Sigmoid colon (tissue), 7 donors: ENCODE measurements around the gene TJP1. TPM values are rescaled to one million over a fixed set of nuclear protein-coding genes. Genes with fewer than 3 reads are reported as not detected.

Source experiments
- DNase-seq: peaks from one replicate; pipeline ENCODE4 v3.0.0-alpha.2; 2019
- H3K27ac ChIP-seq, 4 donors: fragments of 200-600 bp; sonication (generic); one replicate each; pipeline ENCODE4 v1.5.1; 2016 to 2019; ENCODE audit warnings: mild to moderate bottlenecking in 1 of 4
- H3K27me3 ChIP-seq, 3 donors: fragments of 200-600 bp; sonication (generic); one replicate each; pipeline ENCODE4 v1.5.1; 2019; ENCODE audit warnings: mild to moderate bottlenecking in 1 of 3
- H3K36me3 ChIP-seq, 4 donors: fragments of 200-600 bp; sonication (generic); one replicate each; pipeline ENCODE4 v1.5.1; 2016 to 2019
- H3K4me1 ChIP-seq, 4 donors: fragments of 200-600 bp; sonication (generic); one replicate each; pipeline ENCODE4 v1.5.1; 2017 to 2019
- H3K4me3 ChIP-seq, 4 donors: fragments of 200-600 bp; sonication (generic); one replicate each; pipeline ENCODE4 v1.5.1; 2017 to 2019; ENCODE audit warnings: mild to moderate bottlenecking in 2 of 4, moderate library complexity in 1 of 4
- H3K9me3 ChIP-seq, 4 donors: fragments of 200-600 bp in 3 of 4; sonication (generic) in 3 of 4; one replicate each; pipeline versions ENCODE4 v1.5.1 to v1.6.1; 2013 to 2019
- EP300 ChIP-seq, 4 donors: sonication (generic); formaldehyde crosslinking; IDR thresholded peaks; one replicate each; pipeline ENCODE4 v1.6.1; 2017; ENCODE audit warnings: antibody characterized with exemption in 4 of 4
- POLR2A ChIP-seq, 2 donors: fragments of 450-650 bp; IDR thresholded peaks; one replicate each; pipeline ENCODE4 v1.6.1; 2016; ENCODE audit warnings: antibody characterized with exemption in 2 of 2, mild to moderate bottlenecking in 2 of 2, moderate library complexity in 2 of 2
- POLR2AphosphoS5 ChIP-seq, 4 donors: sonication (generic); formaldehyde crosslinking; IDR thresholded peaks; one replicate each; pipeline ENCODE4 v1.6.1; 2017; ENCODE audit warnings: antibody characterized with exemption in 4 of 4
- whole genome bisulfite sequencing, 2 donors: extraction: QIAGEN DNeasy Blood & Tissue Kit; methylation state at CpG; one replicate each; pipeline ENCODE4 v1.1.7; 2013; 5-methylcytosine and 5-hydroxymethylcytosine counted together
- intact Hi-C: fragments of 100-400 bp; cut with DNase I; formaldehyde crosslinking; loops from one replicate; pipeline ENCODE4 v1.15.1; 2023
- polyA plus RNA-seq, 3 donors: library from polyadenylated mRNA; stranded (reverse); fragments of 200-250 nt; gene quantifications; one replicate each; pipeline ENCODE4 v1.2.3, GENCODE V29; 2013
- total RNA-seq, 4 donors: library from RNA; depleted of rRNA; stranded (reverse); fragments of >200 nt; gene quantifications; one replicate each; pipeline ENCODE4 v1.1.0, GENCODE V29; 2016
- TF ChIP-seq, protein P1 (sequence below), 4 experiments: fragments of 450-650 bp in 3 of 4; fragments of 200-600 bp in 1 of 4; IDR thresholded peaks; one replicate each; pipeline ENCODE4 v1.5.1; 2016 to 2019; ENCODE audit warnings: antibody characterized with exemption in 4 of 4, mild to moderate bottlenecking in 3 of 4, moderate library complexity in 2 of 4
- donor health status: healthy with polysubstance abuse.
- donor health status: Bipolar disorder and iron deficiency.
- donor health status: healthy.

TJP1 gene
- total and polyA plus RNA-seq, 7 donors: 21.3 to 134 (median 92.0) TPM

DNA sequence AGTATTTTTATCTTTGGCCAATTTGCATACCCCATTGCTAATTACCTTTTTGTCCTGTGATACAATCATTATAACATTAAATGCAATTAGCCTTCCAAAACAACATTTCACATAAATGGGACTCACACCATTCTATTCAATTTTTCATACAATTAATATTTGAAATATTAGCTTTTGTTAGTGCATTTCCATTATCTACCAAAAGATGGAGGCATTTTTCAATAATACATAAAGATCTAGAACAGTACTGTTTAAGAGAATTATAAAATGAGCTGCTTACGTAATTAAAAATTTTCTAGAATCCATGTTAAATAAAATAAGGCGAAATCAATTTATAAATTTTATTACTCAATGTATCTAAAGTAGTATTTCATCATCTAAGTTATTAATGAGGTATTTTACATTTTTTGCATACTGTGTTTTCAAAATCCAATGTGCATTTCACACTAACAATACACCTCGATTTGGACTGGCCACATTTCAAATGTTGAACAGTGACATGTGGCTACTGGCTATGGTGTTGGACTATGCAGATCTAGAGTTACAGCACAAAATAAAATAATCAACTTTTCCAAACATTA lies 74.3 kb downstream of the TJP1 start:
- Histone ChIP-seq H3K9me3 (no peaks in the 10 kb centered on the region), H3K27ac (no peak overlapping the region), H3K4me3 (no peak overlapping the region), H3K27me3 (no peaks in the 10 kb centered on the region), H3K36me3 (peaks cover 0 to 9% (median 0%) of the 10 kb centered on the region in 4 donors), H3K4me1 (peaks cover 0 to 24% (median 3%) of the 10 kb centered on the region in 4 donors)
- 76% methylated on average over 3 of the region's 3 CpGs for WGBS, 2 donors
- intact Hi-C loops: loop anchor here (5.0 to 10.0 kb wide), 2 partner anchors 179 to 327 kb away; no protein-coding TSS in a partner anchor
- TF ChIP-seq EP300 (IDR thresholded peaks at IDR 0.05): no peak
- TF ChIP-seq, protein P1, sequence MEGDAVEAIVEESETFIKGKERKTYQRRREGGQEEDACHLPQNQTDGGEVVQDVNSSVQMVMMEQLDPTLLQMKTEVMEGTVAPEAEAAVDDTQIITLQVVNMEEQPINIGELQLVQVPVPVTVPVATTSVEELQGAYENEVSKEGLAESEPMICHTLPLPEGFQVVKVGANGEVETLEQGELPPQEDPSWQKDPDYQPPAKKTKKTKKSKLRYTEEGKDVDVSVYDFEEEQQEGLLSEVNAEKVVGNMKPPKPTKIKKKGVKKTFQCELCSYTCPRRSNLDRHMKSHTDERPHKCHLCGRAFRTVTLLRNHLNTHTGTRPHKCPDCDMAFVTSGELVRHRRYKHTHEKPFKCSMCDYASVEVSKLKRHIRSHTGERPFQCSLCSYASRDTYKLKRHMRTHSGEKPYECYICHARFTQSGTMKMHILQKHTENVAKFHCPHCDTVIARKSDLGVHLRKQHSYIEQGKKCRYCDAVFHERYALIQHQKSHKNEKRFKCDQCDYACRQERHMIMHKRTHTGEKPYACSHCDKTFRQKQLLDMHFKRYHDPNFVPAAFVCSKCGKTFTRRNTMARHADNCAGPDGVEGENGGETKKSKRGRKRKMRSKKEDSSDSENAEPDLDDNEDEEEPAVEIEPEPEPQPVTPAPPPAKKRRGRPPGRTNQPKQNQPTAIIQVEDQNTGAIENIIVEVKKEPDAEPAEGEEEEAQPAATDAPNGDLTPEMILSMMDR (IDR thresholded peaks at IDR 0.05): peak in 3 of 4 experiments; percentile 14 to 42 (median 31)
- DNase-seq: no peak

DNA sequence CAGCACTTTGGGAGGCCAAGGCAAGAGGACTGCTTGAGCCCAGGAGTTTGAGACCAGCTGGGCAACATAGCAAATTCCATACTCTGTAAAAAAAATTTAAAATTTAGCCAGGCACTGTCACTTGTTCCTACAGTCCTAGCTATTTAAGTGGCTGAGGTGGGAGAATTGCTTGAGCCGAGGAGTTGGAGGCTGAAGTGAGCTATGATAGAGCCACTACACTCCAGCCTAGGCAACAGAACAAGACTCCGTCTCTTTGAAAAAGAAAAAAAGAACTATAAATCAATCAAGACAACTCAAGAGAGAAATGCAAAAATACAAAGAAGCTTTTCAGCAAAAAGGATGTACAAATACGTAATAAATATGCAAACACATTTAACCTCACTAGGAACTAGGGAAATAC lies 78.8 kb downstream of the TJP1 start:
- Histone ChIP-seq H3K27ac (no peak overlapping the region), H3K4me1 (peaks cover 0 to 8% (median 0%) of the 10 kb centered on the region in 4 donors), H3K4me3 (no peak overlapping the region), H3K9me3 (no peaks in the 10 kb centered on the region), H3K27me3 (no peaks in the 10 kb centered on the region), H3K36me3 (peaks cover 0 to 42% (median 13%) of the 10 kb centered on the region in 4 donors)
- DNase-seq: no peak
- TF ChIP-seq EP300 (IDR thresholded peaks at IDR 0.05) (no peak), POLR2AphosphoS5 (IDR thresholded peaks at IDR 0.05) (no peak), POLR2A (IDR thresholded peaks at IDR 0.05) (no peak)
- TF ChIP-seq, protein P1 (IDR thresholded peaks at IDR 0.05): no peak
- whole genome bisulfite sequencing, 2 donors: 94 to 95% methylated on average over 3 of the region's 3 CpGs
- intact Hi-C loops: loop anchor here (10.0 kb wide), 1 partner anchor 331 kb away; no protein-coding TSS in a partner anchor

DNA sequence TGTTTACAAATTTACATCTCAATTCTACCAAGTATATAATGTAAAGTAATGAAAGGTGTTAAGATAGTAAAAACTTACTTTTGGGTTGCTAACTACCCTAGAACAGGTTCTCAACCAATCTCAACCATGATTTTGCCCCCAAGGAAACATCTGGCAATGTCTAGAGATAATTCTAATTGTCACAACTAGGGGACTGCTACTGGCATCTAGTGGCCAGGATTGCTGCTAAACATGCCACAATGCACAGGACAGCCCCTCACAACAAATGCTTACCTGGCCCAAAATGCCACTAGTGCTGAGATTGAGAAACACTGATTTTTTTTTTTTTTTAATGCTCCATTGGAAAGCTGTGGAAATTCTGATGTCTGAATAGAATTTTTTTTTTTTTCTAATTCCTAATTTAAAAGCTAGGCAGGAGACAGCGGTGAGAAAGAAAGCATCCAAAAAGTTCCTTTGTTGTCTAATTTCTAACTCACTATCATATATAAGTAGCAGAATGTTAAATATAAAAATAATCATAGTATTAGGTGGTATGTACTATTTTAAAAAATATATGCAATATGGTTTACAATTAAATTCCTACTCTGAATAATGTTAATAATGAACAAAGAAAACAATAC lies 81.5 kb downstream of the TJP1 start:
- Histone ChIP-seq H3K27me3 (no peaks in the 10 kb centered on the region), H3K36me3 (peaks cover 0 to 56% (median 13%) of the 10 kb centered on the region in 4 donors), H3K4me3 (no peak overlapping the region), H3K9me3 (no peaks in the 10 kb centered on the region), H3K4me1 (peaks cover 0 to 13% (median 7%) of the 10 kb centered on the region in 4 donors), H3K27ac (no peak overlapping the region)
- intact Hi-C loops: loop anchor here (10.0 kb wide), 1 partner anchor 334 kb away; no protein-coding TSS in a partner anchor
- WGBS, 2 donors: 98 to 100% methylated on average over 1 of the region's 1 CpG
- TF ChIP-seq POLR2AphosphoS5 (IDR thresholded peaks at IDR 0.05) (no peak), POLR2A (IDR thresholded peaks at IDR 0.05) (no peak), EP300 (IDR thresholded peaks at IDR 0.05) (no peak)
- TF ChIP-seq, protein P1 (IDR thresholded peaks at IDR 0.05): no peak
- DNase-seq: no peak

DNA sequence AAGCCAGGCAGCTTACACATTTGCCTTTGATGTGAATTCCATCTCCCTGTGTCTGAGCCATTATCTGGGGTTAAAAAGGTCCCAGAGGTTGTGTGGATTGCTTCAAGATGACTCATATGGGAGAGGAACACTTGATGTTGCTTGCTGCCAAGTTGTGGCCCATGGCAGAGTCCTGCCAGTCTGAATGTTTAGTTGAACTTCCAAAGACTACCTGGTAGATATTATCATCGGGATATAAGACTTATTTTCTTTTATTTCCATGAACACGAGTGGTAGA lies 85.6 kb downstream of the TJP1 start:
- Histone ChIP-seq H3K4me3 (no peak overlapping the region), H3K27me3 (no peaks in the 10 kb centered on the region)

DNA sequence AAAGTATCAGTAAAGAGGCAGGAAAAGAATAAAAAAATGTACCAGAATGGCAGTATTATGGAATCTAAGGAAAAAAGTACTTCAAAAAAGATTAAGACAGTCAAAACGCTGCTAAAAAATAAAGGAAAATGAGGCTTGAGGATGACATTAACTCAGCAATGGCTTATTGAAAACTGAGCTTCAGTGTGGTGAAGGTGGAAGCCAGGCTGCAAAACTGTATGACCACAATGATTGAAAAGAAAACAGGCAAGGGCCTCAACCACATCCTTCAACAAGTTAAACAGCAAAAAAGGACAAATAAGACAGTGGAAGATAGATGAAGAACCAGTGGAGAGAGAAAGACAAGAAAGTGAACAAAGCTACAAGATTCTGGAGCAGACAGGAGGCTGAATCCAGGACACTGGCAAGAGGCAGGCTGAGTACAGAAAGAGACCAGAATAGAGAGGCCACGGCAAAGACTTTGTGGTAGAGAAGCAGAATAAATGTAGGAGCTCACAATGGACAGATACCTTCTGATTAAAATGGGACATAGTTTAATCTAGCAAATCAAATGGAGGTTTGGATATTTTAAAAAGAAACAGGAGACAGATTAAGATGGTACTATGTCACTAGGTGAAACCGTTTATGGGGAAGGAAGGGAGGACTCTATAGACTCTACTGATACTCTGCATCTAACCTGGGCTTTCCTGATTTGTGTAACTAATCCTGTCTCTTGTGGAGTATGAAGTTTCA lies 86.1 kb downstream of the TJP1 start:
- Histone ChIP-seq H3K27ac (peak overlapping the region in 1 of 4 donors; percentile 36), H3K9me3 (no peaks in the 10 kb centered on the region), H3K36me3 (peaks cover 0 to 63% (median 17%) of the 10 kb centered on the region in 4 donors), H3K27me3 (no peaks in the 10 kb centered on the region), H3K4me3 (no peak overlapping the region), H3K4me1 (peaks cover 0 to 34% (median 18%) of the 10 kb centered on the region in 4 donors)
- intact Hi-C loops: loop anchor here (5.0 kb wide), 1 partner anchor 86 kb away; the partner anchor contains the start of gene TJP1
- DNase-seq: no peak
- WGBS, 2 donors: 81 to 82% methylated on average over 3 of the region's 3 CpGs
- TF ChIP-seq, protein P1 (IDR thresholded peaks at IDR 0.05): no peak
- TF ChIP-seq EP300 (IDR thresholded peaks at IDR 0.05) (no peak), POLR2A (IDR thresholded peaks at IDR 0.05) (no peak), POLR2AphosphoS5 (IDR thresholded peaks at IDR 0.05) (no peak)

More for the DNA sequence above, 85.6 kb downstream of the TJP1 start:
- H3K27ac ChIP-seq: no peak overlapping the region
- 92 to 94% methylated on average over 2 of the region's 2 CpGs for WGBS, 2 donors
- intact Hi-C loops: loop anchor here (5.0 kb wide), 1 partner anchor 86 kb away; the partner anchor contains the start of gene TJP1
- no peak for DNase-seq
- H3K9me3 ChIP-seq: no peaks in the 10 kb centered on the region
- H3K36me3 ChIP-seq: peaks cover 0 to 65% (median 17%) of the 10 kb centered on the region in 4 donors
- H3K4me1 ChIP-seq: peaks cover 0 to 34% (median 18%) of the 10 kb centered on the region in 4 donors
- no peak for TF ChIP-seq POLR2AphosphoS5 (IDR thresholded peaks at IDR 0.05)
